ENCODE data around the gene SH2D5.
"Not testable (repeated sequence)": the region's sequence is repeated elsewhere in the genome, so short reads cannot be mapped to it uniquely, and the experiment has no call there.

Gene SH2D5

GRCh38 chr1:20693623-20694022 is 38.9 kb downstream of the SH2D5 start:
- no peak for DNase-seq

DNA sequence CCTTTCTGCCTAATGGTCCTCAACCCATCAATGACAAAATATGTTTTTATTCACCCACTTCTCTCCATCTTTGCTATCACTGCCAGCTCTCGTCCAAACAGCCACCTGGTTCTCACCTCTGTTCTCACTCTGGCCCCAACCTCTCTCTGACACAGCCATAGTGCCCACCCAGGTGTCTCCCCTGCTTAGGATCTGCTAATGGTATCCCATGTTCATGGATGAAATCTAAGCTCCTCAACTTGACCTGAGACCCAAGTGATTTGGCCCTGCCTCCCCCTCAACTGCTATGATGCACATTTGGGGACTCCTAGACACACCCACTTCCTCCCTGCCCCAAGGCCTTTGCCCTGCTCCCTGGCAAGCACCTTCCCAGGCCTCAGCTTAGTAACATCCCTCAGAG is 40.6 kb downstream of the SH2D5 start:
- DNase-seq, result no peak

DNA sequence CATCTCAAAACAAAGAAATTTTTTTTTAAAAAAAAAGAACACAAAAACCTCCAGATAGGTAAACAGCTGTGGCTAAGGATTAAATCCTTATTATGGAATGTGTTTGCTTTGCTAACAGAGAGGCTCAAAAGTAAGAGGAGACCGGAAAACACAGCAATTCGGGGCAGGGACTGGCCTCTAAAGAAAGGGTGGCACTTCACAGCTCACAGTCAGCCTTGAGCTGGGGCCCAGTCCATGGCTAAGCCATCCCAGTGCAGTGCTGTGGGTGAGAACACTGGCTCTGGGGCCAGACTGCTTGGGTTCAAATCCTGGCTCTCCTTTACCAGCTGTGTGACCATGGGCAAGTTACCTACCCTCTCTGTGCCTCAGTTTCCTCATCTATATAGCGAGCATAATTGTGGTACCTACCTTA is 42.9 kb downstream of the SH2D5 start:
- DNase-seq, result no peak

GRCh38 chr1:20686883-20687725 is 45.4 kb downstream of the SH2D5 start:
- DNase-seq, result no peak

- DNase-seq, result no peak
Observed at GRCh38 chr1:20685741-20686140, 46.8 kb downstream of the SH2D5 start.

- no peak for DNase-seq
Observed at GRCh38 chr1:20685099-20685662, 47.3 kb downstream of the SH2D5 start.

- DNase-seq, result no peak
Observed at GRCh38 chr1:20684651-20685050, 47.9 kb downstream of the SH2D5 start.

GRCh38 chr1:20684050-20684620 is 48.4 kb downstream of the SH2D5 start:
- DNase-seq, result no peak

GRCh38 chr1:20683614-20684013 is 48.9 kb downstream of the SH2D5 start:
- DNase-seq, result no peak

DNA sequence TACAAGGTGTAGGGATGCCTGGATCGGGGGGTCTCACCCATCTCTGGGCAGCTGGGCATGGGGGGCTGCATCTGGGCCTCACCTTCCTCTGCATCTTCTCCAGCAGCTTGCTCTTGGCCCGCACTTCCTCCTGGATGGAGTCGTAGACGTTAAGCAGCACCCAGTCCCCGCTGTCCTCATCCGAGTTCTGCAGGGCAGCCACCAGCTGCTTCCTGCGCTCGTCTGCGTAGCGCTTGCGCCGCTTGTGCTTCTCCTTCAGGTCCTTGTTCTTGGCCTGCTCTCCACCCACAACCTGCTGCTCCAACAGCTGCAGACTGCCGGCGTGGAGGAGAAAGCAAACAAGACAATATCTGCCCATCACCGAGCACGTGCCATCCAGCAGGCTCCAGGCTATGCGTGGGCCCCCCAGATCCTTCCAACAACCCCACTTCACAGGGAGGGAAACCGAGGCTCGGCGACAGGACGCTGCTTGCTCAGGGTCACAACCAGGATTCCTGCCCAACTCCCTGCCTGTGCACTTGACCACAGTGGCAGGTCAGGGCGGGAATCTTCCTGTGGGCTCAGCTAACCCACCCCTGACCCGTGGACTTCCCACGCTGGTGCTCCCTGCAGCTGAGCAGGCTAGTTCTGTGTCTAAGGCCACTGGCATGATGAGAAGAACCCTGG is 49.8 kb downstream of the SH2D5 start:
- no peak for DNase-seq

- no peak for DNase-seq
Observed at GRCh38 chr1:20681999-20682398, 50.5 kb downstream of the SH2D5 start.

GRCh38 chr1:20680269-20680668 is 52.2 kb downstream of the SH2D5 start:
- no peak for DNase-seq

DNA sequence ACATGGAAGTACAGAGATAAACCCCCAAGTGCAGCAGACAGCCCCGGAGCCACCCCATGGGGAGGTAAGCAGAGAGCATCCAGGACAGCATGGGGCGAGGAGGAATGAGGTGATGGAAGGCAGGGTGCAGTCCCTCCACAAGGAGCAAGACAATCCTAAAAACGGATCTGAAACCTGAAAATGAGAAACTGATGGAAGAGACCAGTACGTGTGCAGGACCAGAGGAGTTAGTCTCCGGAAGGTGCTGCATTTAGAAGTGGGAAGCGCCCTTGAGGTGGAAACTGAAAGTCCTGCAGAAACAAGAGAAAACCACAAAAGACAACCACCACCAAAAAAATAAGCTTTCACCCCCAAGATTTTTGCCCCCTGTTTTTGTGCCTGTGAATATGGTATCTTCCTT is 53.9 kb downstream of the SH2D5 start:
- no peak for DNase-seq

- not testable (repeated sequence) for DNase-seq
Observed at GRCh38 chr1:20673626-20674025, 58.9 kb downstream of the SH2D5 start.

DNA sequence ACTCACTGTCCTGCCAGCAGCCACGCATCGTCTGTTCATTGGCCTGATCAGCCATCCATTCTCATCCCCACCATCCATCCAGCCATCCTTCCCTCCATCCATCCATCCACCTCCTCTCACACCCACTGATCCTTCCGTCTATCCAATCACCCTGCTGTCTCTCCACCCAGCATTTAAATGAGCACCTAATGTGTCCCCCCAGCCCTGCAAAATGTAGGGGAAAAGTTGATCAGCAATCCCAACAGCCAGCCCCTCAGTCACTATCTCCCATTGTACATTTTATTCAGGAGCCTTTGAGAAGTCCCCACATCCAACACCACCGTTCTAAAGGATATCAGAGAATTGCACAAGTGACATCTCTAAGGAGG is 60.3 kb downstream of the SH2D5 start:
- no peak for DNase-seq

DNA sequence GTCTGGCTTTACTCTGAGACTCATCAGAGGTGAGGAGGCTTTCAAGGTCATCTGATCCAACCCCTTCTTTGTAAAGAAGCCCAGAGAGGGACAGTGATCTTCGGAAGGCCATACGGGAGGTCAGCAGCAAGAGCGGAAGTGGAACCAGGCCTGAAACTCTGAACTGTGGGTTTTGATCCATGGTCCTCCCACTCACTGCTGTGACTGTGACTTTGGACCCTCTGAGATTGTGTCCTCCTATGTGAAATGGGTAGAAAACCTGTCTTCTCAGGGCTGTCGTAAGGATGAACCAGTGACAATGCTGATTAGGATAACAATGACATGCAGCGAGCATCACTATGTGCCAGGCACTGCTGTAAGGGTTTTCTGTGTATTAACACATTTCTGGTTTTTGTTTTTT is 61.6 kb downstream of the SH2D5 start:
- no peak for DNase-seq
